ENCODE data around the gene GPHB5. TPM values are rescaled to one million over a fixed set of nuclear protein-coding genes. Genes with fewer than 3 reads are reported as not detected.

The GPHB5 gene
- total RNA-seq, 1 experiment from 2014 or later, result not detected

DNA sequence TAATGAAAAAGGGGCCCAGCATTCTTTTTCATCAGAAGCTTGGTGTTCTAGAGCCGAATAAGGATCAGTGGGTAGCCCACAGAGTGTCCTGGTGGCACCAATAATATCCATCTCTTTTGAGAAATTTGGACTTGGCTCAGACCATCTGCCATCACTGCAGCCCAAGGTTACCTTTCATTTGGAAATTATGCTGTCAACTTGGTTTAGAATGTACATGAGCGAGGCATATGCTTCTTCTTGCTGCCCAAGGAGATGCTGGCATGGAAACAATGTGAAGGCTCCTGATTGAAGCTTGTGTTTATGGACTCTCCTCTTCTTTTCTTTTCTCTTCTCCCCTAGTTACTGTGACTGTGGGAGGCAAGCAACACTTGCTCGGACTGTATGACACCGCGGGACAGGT is 50.0 kb downstream of the GPHB5 start:
- no peak overlapping the region for H3K27ac Mint-ChIP-seq
- Histone ChIP-seq H4K5ac (ENCODE audit: insufficient read length, low read depth, low read length) (no peak overlapping the region), H2BK20ac (ENCODE audit: low read depth, low read length, poor library complexity, severe bottlenecking) (no peak overlapping the region), H4K20me1 (ENCODE audit: control insufficient read depth, insufficient read depth, insufficient read length) (no peaks in the 10 kb centered on the region), H3K14ac (ENCODE audit: insufficient read depth, low read length) (no peak overlapping the region), H3K56ac (ENCODE audit: insufficient read length, low read depth, low read length) (no peak overlapping the region), H3K23me2 (ENCODE audit: insufficient read length, low read depth, low read length, poor library complexity, severe bottlenecking) (no peaks in the 10 kb centered on the region), H2BK12ac (ENCODE audit: insufficient read length, low read depth, low read length) (no peak overlapping the region), H4K8ac (replicated peaks; ENCODE audit: insufficient read length, low read depth, low read length) (no peak overlapping the region), H2AK5ac (ENCODE audit: insufficient read length, low read length) (no peak overlapping the region), H2BK15ac (ENCODE audit: low read depth, low read length) (no peak overlapping the region), H3K18ac (ENCODE audit: insufficient read length, low read depth, low read length) (no peak overlapping the region), H3K27me3 (ENCODE audit: insufficient read depth, low read length) (no peaks in the 10 kb centered on the region), H3K23ac (ENCODE audit: insufficient read length, low read depth, low read length) (no peak overlapping the region), H2AFZ (ENCODE audit: low read length) (no peak overlapping the region), H3K4me2 (ENCODE audit: insufficient read depth, insufficient read length, low read length) (no peak overlapping the region), H2BK120ac (ENCODE audit: low read depth, low read length, poor library complexity, severe bottlenecking) (no peak overlapping the region), H3K4ac (ENCODE audit: low read depth, low read length) (no peak overlapping the region), H3T11ph (ENCODE audit: low read length) (no peak overlapping the region), H3K9ac (ENCODE audit: extremely low read depth, insufficient read length, low read length) (no peak overlapping the region), H4K91ac (ENCODE audit: insufficient read length, low read depth, low read length) (no peak overlapping the region), H3K9me3 (ENCODE audit: control insufficient read depth, low read depth, low read length) (no peaks in the 10 kb centered on the region), H3K4me1 (ENCODE audit: insufficient read depth, low read length) (no peaks in the 10 kb centered on the region), H3K79me1 (ENCODE audit: insufficient read depth, low read depth, low read length, poor library complexity, severe bottlenecking) (no peaks in the 10 kb centered on the region), H2BK5ac (ENCODE audit: insufficient read length, low read length) (no peak overlapping the region), H3K27ac (ENCODE audit: insufficient read length, low read depth, low read length) (no peak overlapping the region), H3K79me2 (ENCODE audit: insufficient read depth, low read length) (no peaks in the 10 kb centered on the region)
- no peak for DNase-seq
- no peaks in the 10 kb centered on the region; the same call in 1 of the 2 replicates for H3K27me3 Mint-ChIP-seq (ENCODE audit: low read depth)
- H3K4me3 Mint-ChIP-seq, result no peak overlapping the region
- peaks cover 8 to 29% (median 23%) of the 10 kb centered on the region in 3 experiments for H3K36me3 Mint-ChIP-seq (ENCODE audit: insufficient read depth in 1 of 3, low read depth in 3 of 3)
- whole genome bisulfite sequencing (ENCODE audit: extremely low coverage, insufficient read length, low lambda C conversion rate), result no CpG with 5 or more reads among the region's 5 CpGs
- TF ChIP-seq, protein P1, sequence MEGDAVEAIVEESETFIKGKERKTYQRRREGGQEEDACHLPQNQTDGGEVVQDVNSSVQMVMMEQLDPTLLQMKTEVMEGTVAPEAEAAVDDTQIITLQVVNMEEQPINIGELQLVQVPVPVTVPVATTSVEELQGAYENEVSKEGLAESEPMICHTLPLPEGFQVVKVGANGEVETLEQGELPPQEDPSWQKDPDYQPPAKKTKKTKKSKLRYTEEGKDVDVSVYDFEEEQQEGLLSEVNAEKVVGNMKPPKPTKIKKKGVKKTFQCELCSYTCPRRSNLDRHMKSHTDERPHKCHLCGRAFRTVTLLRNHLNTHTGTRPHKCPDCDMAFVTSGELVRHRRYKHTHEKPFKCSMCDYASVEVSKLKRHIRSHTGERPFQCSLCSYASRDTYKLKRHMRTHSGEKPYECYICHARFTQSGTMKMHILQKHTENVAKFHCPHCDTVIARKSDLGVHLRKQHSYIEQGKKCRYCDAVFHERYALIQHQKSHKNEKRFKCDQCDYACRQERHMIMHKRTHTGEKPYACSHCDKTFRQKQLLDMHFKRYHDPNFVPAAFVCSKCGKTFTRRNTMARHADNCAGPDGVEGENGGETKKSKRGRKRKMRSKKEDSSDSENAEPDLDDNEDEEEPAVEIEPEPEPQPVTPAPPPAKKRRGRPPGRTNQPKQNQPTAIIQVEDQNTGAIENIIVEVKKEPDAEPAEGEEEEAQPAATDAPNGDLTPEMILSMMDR (conservative IDR thresholded peaks at IDR 0.05), result no peak
- peaks cover 21 to 23% of the 10 kb centered on the region in 2 experiments for H3K9me3 Mint-ChIP-seq
- peaks cover 12 to 13% of the 10 kb centered on the region in 2 experiments for H3K4me1 Mint-ChIP-seq
